Measurements from ENCODE around the gene SYT2. TPM values are rescaled to one million over a fixed set of nuclear protein-coding genes. Genes with fewer than 3 reads are reported as not detected.
"Not testable (repeated sequence)": the region's sequence is repeated elsewhere in the genome, so short reads cannot be mapped to it uniquely, and the experiment has no call there.

The SYT2 gene
- total RNA-seq, 1 experiment from 2014 or later: 0.09 TPM

GRCh38 chr1:202553560-202554038 is 156.7 kb downstream of the SYT2 start:
- no TSS peak for BruUV-seq (replicated peaks)
- peaks cover 11% of the 10 kb centered on the region for H3K4me1 ChIP-seq
- DNase-seq: peak; percentile 32 to 41
- no peaks in the 10 kb centered on the region for H3K27me3 ChIP-seq (replicated peaks; ENCODE audit: control insufficient read depth, insufficient read depth, low read length)
- Mint-ChIP-seq H3K27me3 (ENCODE audit: insufficient read depth, unreplicated experiment) (no peaks in the 10 kb centered on the region), H3K4me1 (ENCODE audit: low read depth, unreplicated experiment) (peaks cover 8% of the 10 kb centered on the region), H3K4me3 (ENCODE audit: unreplicated experiment) (no peak overlapping the region), H3K36me3 (ENCODE audit: insufficient read depth, unreplicated experiment) (no peaks in the 10 kb centered on the region), H3K9me3 (ENCODE audit: unreplicated experiment) (no peaks in the 10 kb centered on the region), H3K27ac (ENCODE audit: unreplicated experiment) (peak overlapping the region; percentile 14)
- H3K4me3 ChIP-seq (ENCODE audit: low read depth, low read length): no peak overlapping the region
- intact Hi-C loops (cut with micrococcal nuclease; ENCODE audit: unreplicated experiment): no loop called here
- H3K9me3 ChIP-seq: no peaks in the 10 kb centered on the region
- CTCF ChIA-PET: interaction anchor here (0.6 kb wide), 1 partner anchor 16 kb away, joined by 3 read pairs; no protein-coding TSS in a partner anchor
- no peaks in the 10 kb centered on the region for H3K36me3 ChIP-seq (ENCODE audit: control insufficient read depth, insufficient read depth, low read length)
- TF ChIP-seq CTCF (IDR thresholded peaks at IDR 0.05; ENCODE audit: insufficient read depth in 1 of 2, low read depth in 1 of 2, low read length in 1 of 2, severe bottlenecking in 1 of 2, unreplicated experiment in 1 of 2): no peak
- POLR2A ChIA-PET: no interaction called here

GRCh38 chr1:202553078-202553477 is 157.2 kb downstream of the SYT2 start:
- DNase-seq; H3K27ac Mint-ChIP-seq (ENCODE audit: unreplicated experiment); H3K36me3 ChIP-seq (ENCODE audit: control insufficient read depth, insufficient read depth, low read length); H3K9me3 ChIP-seq; POLR2A ChIA-PET; H3K27me3 Mint-ChIP-seq (ENCODE audit: insufficient read depth, unreplicated experiment); BruUV-seq (replicated peaks); H3K36me3 Mint-ChIP-seq (ENCODE audit: insufficient read depth, unreplicated experiment); H3K9me3 Mint-ChIP-seq (ENCODE audit: unreplicated experiment); H3K4me1 Mint-ChIP-seq (ENCODE audit: low read depth, unreplicated experiment); intact Hi-C loops (cut with micrococcal nuclease; ENCODE audit: unreplicated experiment); H3K4me3 Mint-ChIP-seq (ENCODE audit: unreplicated experiment); H3K27me3 ChIP-seq (replicated peaks; ENCODE audit: control insufficient read depth, insufficient read depth, low read length); H3K4me3 ChIP-seq (ENCODE audit: low read depth, low read length): not testable (repeated sequence)
- peaks cover 11% of the 10 kb centered on the region for H3K4me1 ChIP-seq
- CTCF ChIA-PET: interaction anchor here (0.6 kb wide), 1 partner anchor 16 kb away, joined by 3 read pairs; no protein-coding TSS in a partner anchor

GRCh38 chr1:202552615-202553014 is 157.6 kb downstream of the SYT2 start:
- CTCF ChIA-PET, DNase-seq, POLR2A ChIA-PET: not testable (repeated sequence)

GRCh38 chr1:202551683-202552082 is 158.6 kb downstream of the SYT2 start:
- no peak for TF ChIP-seq CTCF (IDR thresholded peaks at IDR 0.05; ENCODE audit: insufficient read depth in 1 of 2, low read depth in 1 of 2, low read length in 1 of 2, severe bottlenecking in 1 of 2, unreplicated experiment in 1 of 2)
- H3K9me3 ChIP-seq: no peaks in the 10 kb centered on the region
- Mint-ChIP-seq H3K4me3 (ENCODE audit: unreplicated experiment) (no peak overlapping the region), H3K27me3 (ENCODE audit: insufficient read depth, unreplicated experiment) (no peaks in the 10 kb centered on the region), H3K27ac (ENCODE audit: unreplicated experiment) (no peak overlapping the region), H3K36me3 (ENCODE audit: insufficient read depth, unreplicated experiment) (no peaks in the 10 kb centered on the region), H3K4me1 (ENCODE audit: low read depth, unreplicated experiment) (peaks cover 10% of the 10 kb centered on the region), H3K9me3 (ENCODE audit: unreplicated experiment) (no peaks in the 10 kb centered on the region)
- intact Hi-C loops (cut with micrococcal nuclease; ENCODE audit: unreplicated experiment): no loop called here
- peaks cover 17% of the 10 kb centered on the region for H3K4me1 ChIP-seq
- H3K4me3 ChIP-seq (ENCODE audit: low read depth, low read length): no peak overlapping the region
- no peak for DNase-seq
- BruUV-seq (replicated peaks): no TSS peak
- no peaks in the 10 kb centered on the region for H3K27me3 ChIP-seq (replicated peaks; ENCODE audit: control insufficient read depth, insufficient read depth, low read length)
- POLR2A ChIA-PET: no interaction called here
- H3K36me3 ChIP-seq (ENCODE audit: control insufficient read depth, insufficient read depth, low read length): no peaks in the 10 kb centered on the region
- CTCF ChIA-PET: no interaction called here

More at GRCh38 chr1:202552615-202553014, 157.6 kb downstream of the SYT2 start:
- H3K9me3 ChIP-seq; H3K4me1 Mint-ChIP-seq (ENCODE audit: low read depth, unreplicated experiment); H3K36me3 ChIP-seq (ENCODE audit: control insufficient read depth, insufficient read depth, low read length); H3K4me3 Mint-ChIP-seq (ENCODE audit: unreplicated experiment); BruUV-seq (replicated peaks); H3K9me3 Mint-ChIP-seq (ENCODE audit: unreplicated experiment); H3K36me3 Mint-ChIP-seq (ENCODE audit: insufficient read depth, unreplicated experiment); H3K27ac Mint-ChIP-seq (ENCODE audit: unreplicated experiment); H3K4me3 ChIP-seq (ENCODE audit: low read depth, low read length); intact Hi-C loops (cut with micrococcal nuclease; ENCODE audit: unreplicated experiment); H3K27me3 Mint-ChIP-seq (ENCODE audit: insufficient read depth, unreplicated experiment); H3K27me3 ChIP-seq (replicated peaks; ENCODE audit: control insufficient read depth, insufficient read depth, low read length): not testable (repeated sequence)
- peaks cover 11% of the 10 kb centered on the region for H3K4me1 ChIP-seq

GRCh38 chr1:202550088-202550487 is 160.2 kb downstream of the SYT2 start:
- peaks cover 17% of the 10 kb centered on the region for H3K4me1 ChIP-seq
- H3K4me3 Mint-ChIP-seq (ENCODE audit: unreplicated experiment); DNase-seq; H3K27me3 Mint-ChIP-seq (ENCODE audit: insufficient read depth, unreplicated experiment); intact Hi-C loops (cut with micrococcal nuclease; ENCODE audit: unreplicated experiment); POLR2A ChIA-PET; H3K36me3 ChIP-seq (ENCODE audit: control insufficient read depth, insufficient read depth, low read length); H3K27ac Mint-ChIP-seq (ENCODE audit: unreplicated experiment); H3K9me3 ChIP-seq; CTCF ChIA-PET; H3K27me3 ChIP-seq (replicated peaks; ENCODE audit: control insufficient read depth, insufficient read depth, low read length); H3K4me3 ChIP-seq (ENCODE audit: low read depth, low read length); H3K9me3 Mint-ChIP-seq (ENCODE audit: unreplicated experiment); BruUV-seq (replicated peaks); H3K36me3 Mint-ChIP-seq (ENCODE audit: insufficient read depth, unreplicated experiment): not testable (repeated sequence)
- peaks cover 25% of the 10 kb centered on the region for H3K4me1 Mint-ChIP-seq (ENCODE audit: low read depth, unreplicated experiment)
